HG03439 (cell line): ENCODE data around the gene VAV2.

Source experiments
- ATAC-seq: cut with Tn5 transposase; IDR thresholded peaks from one replicate; pipeline ENCODE4 v1.9.1; 2021; ENCODE audit warnings: mild to moderate bottlenecking, moderate library complexity; ENCODE audit not compliant: unreplicated experiment

Gene VAV2

GRCh38 chr9:133880136-133880535, 112.0 kb downstream of the VAV2 start:
- no peak for ATAC-seq

- no peak for ATAC-seq
Measured at GRCh38 chr9:133879615-133880014, 112.5 kb downstream of the VAV2 start.

GRCh38 chr9:133878402-133878801, 113.7 kb downstream of the VAV2 start:
- ATAC-seq, result no peak

GRCh38 chr9:133877967-133878366, 114.2 kb downstream of the VAV2 start:
- no peak for ATAC-seq

GRCh38 chr9:133877327-133877726, 114.8 kb downstream of the VAV2 start:
- no peak for ATAC-seq

GRCh38 chr9:133876836-133877235, 115.3 kb downstream of the VAV2 start:
- ATAC-seq, result no peak

GRCh38 chr9:133876144-133876543, 116.0 kb downstream of the VAV2 start:
- ATAC-seq, result no peak

- ATAC-seq, result no peak
Measured at GRCh38 chr9:133875131-133875530, 117.0 kb downstream of the VAV2 start.

- no peak for ATAC-seq
Measured at GRCh38 chr9:133874659-133875058, 117.5 kb downstream of the VAV2 start.

GRCh38 chr9:133874060-133874657, 118.0 kb downstream of the VAV2 start:
- no peak for ATAC-seq

- no peak for ATAC-seq
Measured at GRCh38 chr9:133873461-133873891, 118.6 kb downstream of the VAV2 start.

GRCh38 chr9:133873009-133873408, 119.1 kb downstream of the VAV2 start:
- ATAC-seq, result no peak

- no peak for ATAC-seq
Measured at GRCh38 chr9:133870598-133871595, 121.2 kb downstream of the VAV2 start.

GRCh38 chr9:133869674-133870405, 122.3 kb downstream of the VAV2 start:
- no peak for ATAC-seq

- no peak for ATAC-seq
Measured at GRCh38 chr9:133868203-133868602, 123.9 kb downstream of the VAV2 start.

GRCh38 chr9:133866946-133867345, 125.2 kb downstream of the VAV2 start:
- no peak for ATAC-seq

GRCh38 chr9:133864011-133864410, 128.1 kb downstream of the VAV2 start:
- ATAC-seq, result no peak

- no peak for ATAC-seq
Measured at GRCh38 chr9:133863257-133863592, 128.9 kb downstream of the VAV2 start.

- ATAC-seq, result no peak
Measured at GRCh38 chr9:133862585-133863256, 129.4 kb downstream of the VAV2 start.

- no peak for ATAC-seq
Measured at GRCh38 chr9:133861692-133862091, 130.4 kb downstream of the VAV2 start.

- no peak for ATAC-seq
Measured at GRCh38 chr9:133861086-133861485, 131.0 kb downstream of the VAV2 start.
